MM.1S (cell line): Measurements from ENCODE around the gene TNK2.
"Not testable (repeated sequence)": the region's sequence is repeated elsewhere in the genome, so short reads cannot be mapped to it uniquely, and the experiment has no call there.

ENCODE experiments used
- CTCF ChIP-seq: fragments of 300-600 bp; sonication (generic); IDR thresholded peaks from 2 replicates; pipeline ENCODE4 v1.5.1; 2016; ENCODE audit warnings: antibody characterized with exemption, low read length, mixed read lengths
- EZH2 ChIP-seq: fragments of 300-600 bp; sonication (generic); optimal IDR thresholded peaks from 2 replicates; pipeline ENCODE3; 2017; ENCODE audit warnings: low read depth, mild to moderate bottlenecking, antibody characterized with exemption, low read length, mixed read lengths
- EZH2phosphoT487 ChIP-seq: fragments of 300-600 bp; sonication (generic); IDR thresholded peaks from 2 replicates; pipeline ENCODE4 v1.6.1; 2018; ENCODE audit warnings: antibody characterized with exemption, low read length

GRCh38 chr3:195946910-195947699 lies 38.8 kb upstream of the TNK2 start:
- not testable (repeated sequence) for TF ChIP-seq CTCF, EZH2, EZH2phosphoT487
